HepG2 (cell line): ENCODE measurements around the gene ZNF318. TPM values are rescaled to one million over a fixed set of nuclear protein-coding genes. Genes with fewer than 3 reads are reported as not detected.

ENCODE experiments used
- ATAC-seq: fragments of 200-7000 bp; cut with Tn5 transposase; 3 replicates; pipeline ENCODE4 v1.9.1; 2020; ENCODE audit warnings: mild to moderate bottlenecking, moderate library complexity
- BruUV-seq: library from RNA; stranded (reverse); fragments of 400-500 nt; replicated peaks from 2 replicates; lab custom pipeline; 2021; lab: Mats Ljungman, UMichigan
- CTCF ChIA-PET: fragments of 300-600 bp; formaldehyde crosslinking; extraction: SDS; loops from one replicate; lab custom pipeline; 2021; ENCODE audit warnings: low total read pairs, inconsistent platforms, low intra/inter-chr PET ratio; lab: Yijun Ruan, JAX
- POLR2A ChIA-PET: fragments of 350-600 bp; sonication (Branson Sonifier 250); formaldehyde crosslinking; loops from one replicate; lab custom pipeline; 2020; ENCODE audit warnings: antibody characterized with exemption, inconsistent platforms; lab: Yijun Ruan, JAX
- DNase-seq: peaks from one replicate; pipeline ENCODE4 v3.0.0-alpha.2; 2015; ENCODE audit warnings: low spot score
- FAIRE-seq: peaks from 3 replicates; lab custom pipeline; 2011; peaks lifted over from hg19 to GRCh38; lab: Jason Lieb, UNC
- H2AFZ ChIP-seq: one replicate; pipeline ENCODE4 v1.6.1; 2011; ENCODE audit warnings: low read length, inconsistent platforms
- H3K27ac ChIP-seq: fragments of 300-600 bp; 3 replicates; pipeline ENCODE4 v1.8.0; 2011; ENCODE audit warnings: mixed run types, mild to moderate bottlenecking, mixed read lengths, low read length, inconsistent platforms; ENCODE audit not compliant: insufficient read depth; ENCODE audit errors: extremely low read length
- H3K27me3 ChIP-seq, 2 experiments: fragments of 200-600 bp in 1 of 2; 2 replicates in 1 of 2; 3 replicates in 1 of 2; pipeline versions ENCODE4 v1.6.0 to v1.8.0; 2011; ENCODE audit warnings: low read length in 2 of 2, mild to moderate bottlenecking in 2 of 2, moderate library complexity in 2 of 2, inconsistent platforms in 1 of 2; ENCODE audit not compliant: insufficient read depth in 2 of 2, control insufficient read depth in 1 of 2
- H3K36me3 ChIP-seq, 2 experiments: fragments of 200-600 bp in 1 of 2; replicated peaks in 1 of 2; 2 replicates in 1 of 2; 3 replicates in 1 of 2; pipeline versions ENCODE4 v1.5.1 to v1.8.0; 2011; ENCODE audit warnings: low read length in 2 of 2, inconsistent platforms in 1 of 2; ENCODE audit not compliant: insufficient read depth in 2 of 2, control insufficient read depth in 1 of 2
- H3K4me1 ChIP-seq: 2 replicates; pipeline ENCODE4 v1.5.1; 2012; ENCODE audit warnings: low read length, inconsistent platforms; ENCODE audit not compliant: insufficient read depth
- H3K4me2 ChIP-seq: 2 replicates; pipeline ENCODE4 v1.6.0; 2011; ENCODE audit warnings: low read depth, low read length, inconsistent platforms
- H3K4me3 ChIP-seq, 3 experiments: fragments of 200-600 bp in 1 of 3; sonication (generic), shearing (Covaris generic) in 1 of 3; replicated peaks in 1 of 3; 2 replicates each; pipeline ENCODE4 v1.5.1; 2011 to 2016; ENCODE audit warnings: low read length in 3 of 3, inconsistent platforms in 2 of 3, low read depth in 2 of 3, mild to moderate bottlenecking in 2 of 3, control low read depth in 1 of 3, mixed read lengths in 1 of 3; ENCODE audit not compliant: insufficient read depth in 1 of 3
- H3K79me2 ChIP-seq: one replicate; pipeline ENCODE4 v1.6.1; 2011; ENCODE audit warnings: low read length, inconsistent platforms; ENCODE audit not compliant: insufficient read depth
- H3K9ac ChIP-seq: 2 replicates; pipeline ENCODE4 v1.6.0; 2011; ENCODE audit warnings: mild to moderate bottlenecking, low read depth, low read length, inconsistent platforms; ENCODE audit not compliant: insufficient read depth
- H3K9me3 ChIP-seq: 2 replicates; pipeline ENCODE4 v1.5.1; 2012; ENCODE audit warnings: mild to moderate bottlenecking, low read length
- H4K20me1 ChIP-seq: 2 replicates; pipeline ENCODE4 v1.6.0; 2011; ENCODE audit warnings: inconsistent platforms, mild to moderate bottlenecking, low read length, moderate library complexity; ENCODE audit not compliant: insufficient read depth
- CCDC6 ChIP-seq: sonication (generic); formaldehyde crosslinking; IDR thresholded peaks from 2 replicates; pipeline ENCODE4 v1.8.1; 2022; ENCODE audit warnings: mild to moderate bottlenecking, missing genetic modification reagents, moderate library complexity
- HMG20A ChIP-seq: IDR thresholded peaks from 2 replicates; pipeline ENCODE4 v1.6.1; 2016; ENCODE audit warnings: borderline replicate concordance
- PHB2 ChIP-seq: fragments of 450-650 bp; IDR thresholded peaks from 2 replicates; pipeline ENCODE4 v1.6.1; 2018; ENCODE audit not compliant: partially characterized antibody
- TBP ChIP-seq: sonication (generic); formaldehyde crosslinking; IDR thresholded peaks from 2 replicates; pipeline ENCODE4 v1.5.0; 2020; ENCODE audit warnings: missing genetic modification reagents
- TCF12 ChIP-seq, 2 experiments: fragments of 450-650 bp in 1 of 2; sonication (generic) in 1 of 2; formaldehyde crosslinking in 1 of 2; IDR thresholded peaks; 2 replicates each; pipeline versions ENCODE4 v1.6.1 to v1.8.0; 2017 to 2022; ENCODE audit warnings: antibody characterized with exemption in 1 of 2, mild to moderate bottlenecking in 1 of 2, missing genetic modification reagents in 1 of 2, moderate library complexity in 1 of 2
- ZNF234 ChIP-seq: sonication (generic); formaldehyde crosslinking; conservative IDR thresholded peaks from 2 replicates; pipeline ENCODE4 v1.5.1; 2020; ENCODE audit warnings: mild to moderate bottlenecking, missing genetic modification reagents
- ZNF570 ChIP-seq: sonication (generic); formaldehyde crosslinking; IDR thresholded peaks from 2 replicates; pipeline ENCODE4 v1.4.0; 2020; ENCODE audit warnings: mild to moderate bottlenecking, missing genetic modification reagents, borderline replicate concordance
- ZNF747 ChIP-seq: sonication (generic); formaldehyde crosslinking; IDR thresholded peaks from 2 replicates; pipeline ENCODE4 v1.8.1; 2023; ENCODE audit warnings: missing genetic modification reagents, mild to moderate bottlenecking, borderline replicate concordance
- WGBS: methylation state at CpG from one replicate; pipeline ENCODE4 v1.1.6; 2017; ENCODE audit warnings: low lambda C conversion rate; 5-methylcytosine and 5-hydroxymethylcytosine counted together
- in situ Hi-C: cut with HindIII; loops from 2 replicates; pipeline ENCODE4 v1.10.0; 2017; ENCODE audit warnings: low pct_unique_long_range_greater_than_20kb; ENCODE audit not compliant: extremely low pct_ligation_motif_present
- intact Hi-C: fragments of 100-400 bp; cut with micrococcal nuclease; formaldehyde crosslinking; loops from one replicate; pipeline ENCODE4 v1.10.0; 2022; ENCODE audit not compliant: unreplicated experiment
- polyA plus RNA-seq, 8 experiments: library from polyadenylated mRNA; depleted of rRNA in 3 of 8; stranded (reverse) in 7 of 8; unstranded in 1 of 8; fragments of >200 nt; fragmentation: Illumina TruSeq in 4 of 8; extraction: Trizol in 4 of 8; gene quantifications; 2 replicates each; pipeline versions ENCODE4 v1.2.1 to v1.2.3, GENCODE V29; 2011 to 2016; ENCODE audit warnings: low read depth in 4 of 8, missing spikeins in 1 of 8, mixed read lengths in 1 of 8; ENCODE audit not compliant: insufficient read depth in 1 of 8
- total RNA-seq, 5 experiments: library from RNA; depleted of rRNA; stranded (reverse); fragments of >200 nt; fragmentation: Illumina TruSeq; extraction: Trizol; gene quantifications; 2 replicates each; pipeline ENCODE4 v1.2.3, GENCODE V29; 2016; ENCODE audit warnings: low read depth in 1 of 5
- TF ChIP-seq, protein P1 (sequence below): sonication (generic); formaldehyde crosslinking; IDR thresholded peaks from 2 replicates; pipeline ENCODE4 v1.5.0; 2020; ENCODE audit warnings: mild to moderate bottlenecking, missing genetic modification reagents, borderline replicate concordance

ZNF318 gene
- total and polyA plus RNA-seq, 2 of the 13 experiments (the other 11 are each of a cell fraction or from before 2014, with no cell fraction given) = 13.0 to 14.5 TPM

- DNase-seq (no peak), FAIRE-seq (no peak), ATAC-seq (peak; percentile 11; the same call in 2 of the 3 replicates)
- Histone ChIP-seq H3K27me3 (no peaks in the 10 kb centered on the region), H3K36me3 (no peaks in the 10 kb centered on the region; a peak in 1 of 5 replicates), H3K9ac (peak overlapping the region; percentile 53; the same call in 1 of the 2 replicates), H3K79me2 (no peaks in the 10 kb centered on the region), H3K4me3 (peak overlapping the region in 1 of 3 experiments; percentile 61; a peak in 1 of 6 replicates), H3K27ac (peak overlapping the region; percentile 70), H3K4me2 (peak overlapping the region; percentile 71), H3K9me3 (no peaks in the 10 kb centered on the region), H3K4me1 (peaks cover 81% of the 10 kb centered on the region), H2AFZ (no peak overlapping the region), H4K20me1 (no peaks in the 10 kb centered on the region)
- intact Hi-C loops = no loop called here
- BruUV-seq = no TSS peak
- ChIA-PET CTCF (no interaction called here), POLR2A (interaction anchor here (1.1 to 5.2 kb wide), 10 partner anchors 9 to 73 kb away, joined by 3 to 67 read pairs (median 8); partner anchors contain the start of genes CRIP3, DNPH1 and ZNF318)
- 95% methylated on average over 5 of the region's 5 CpGs for WGBS
- in situ Hi-C loops = no loop called here
- TF ChIP-seq ZNF747 (CRISPR knock-in tag) = no peak
- TF ChIP-seq, protein P1, sequence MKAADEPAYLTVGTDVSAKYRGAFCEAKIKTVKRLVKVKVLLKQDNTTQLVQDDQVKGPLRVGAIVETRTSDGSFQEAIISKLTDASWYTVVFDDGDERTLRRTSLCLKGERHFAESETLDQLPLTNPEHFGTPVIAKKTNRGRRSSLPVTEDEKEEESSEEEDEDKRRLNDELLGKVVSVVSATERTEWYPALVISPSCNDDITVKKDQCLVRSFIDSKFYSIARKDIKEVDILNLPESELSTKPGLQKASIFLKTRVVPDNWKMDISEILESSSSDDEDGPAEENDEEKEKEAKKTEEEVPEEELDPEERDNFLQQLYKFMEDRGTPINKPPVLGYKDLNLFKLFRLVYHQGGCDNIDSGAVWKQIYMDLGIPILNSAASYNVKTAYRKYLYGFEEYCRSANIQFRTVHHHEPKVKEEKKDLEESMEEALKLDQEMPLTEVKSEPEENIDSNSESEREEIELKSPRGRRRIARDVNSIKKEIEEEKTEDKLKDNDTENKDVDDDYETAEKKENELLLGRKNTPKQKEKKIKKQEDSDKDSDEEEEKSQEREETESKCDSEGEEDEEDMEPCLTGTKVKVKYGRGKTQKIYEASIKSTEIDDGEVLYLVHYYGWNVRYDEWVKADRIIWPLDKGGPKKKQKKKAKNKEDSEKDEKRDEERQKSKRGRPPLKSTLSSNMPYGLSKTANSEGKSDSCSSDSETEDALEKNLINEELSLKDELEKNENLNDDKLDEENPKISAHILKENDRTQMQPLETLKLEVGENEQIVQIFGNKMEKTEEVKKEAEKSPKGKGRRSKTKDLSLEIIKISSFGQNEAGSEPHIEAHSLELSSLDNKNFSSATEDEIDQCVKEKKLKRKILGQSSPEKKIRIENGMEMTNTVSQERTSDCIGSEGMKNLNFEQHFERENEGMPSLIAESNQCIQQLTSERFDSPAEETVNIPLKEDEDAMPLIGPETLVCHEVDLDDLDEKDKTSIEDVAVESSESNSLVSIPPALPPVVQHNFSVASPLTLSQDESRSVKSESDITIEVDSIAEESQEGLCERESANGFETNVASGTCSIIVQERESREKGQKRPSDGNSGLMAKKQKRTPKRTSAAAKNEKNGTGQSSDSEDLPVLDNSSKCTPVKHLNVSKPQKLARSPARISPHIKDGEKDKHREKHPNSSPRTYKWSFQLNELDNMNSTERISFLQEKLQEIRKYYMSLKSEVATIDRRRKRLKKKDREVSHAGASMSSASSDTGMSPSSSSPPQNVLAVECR = no peak
- no peak for TF ChIP-seq TBP (CRISPR knock-in tag)
- no peak for TF ChIP-seq ZNF234 (CRISPR knock-in tag)
- no peak for TF ChIP-seq HMG20A (CRISPR knock-in tag)
- TF ChIP-seq CCDC6 (CRISPR knock-in tag) = no peak
- TF ChIP-seq PHB2 = no peak
- no peak for TF ChIP-seq ZNF570 (CRISPR knock-in tag)
- TF ChIP-seq TCF12 (IDR thresholded peaks at IDR 0.05) = no peak
- no peak for TF ChIP-seq TCF12 (CRISPR knock-in tag; IDR thresholded peaks at IDR 0.05)
These were observed 72.5 kb downstream of the ZNF318 start for GRCh38 chr6:43296780-43297497.
